ENCODE results near the gene ZIC4.

ZIC4 gene

GRCh38 chr3:147336543-147337278, 69.6 kb downstream of the ZIC4 start:
- no peak for DNase-seq
